Mucosa of descending colon (tissue), 3 donors: ENCODE results near the gene UNC80. TPM values are rescaled to one million over a fixed set of nuclear protein-coding genes. Genes with fewer than 3 reads are reported as not detected.

Experiments
- ATAC-seq: fragments of 200-7000 bp; cut with Tn5 transposase; one replicate; pipeline ENCODE4 v1.9.1; 2020; ENCODE audit warnings: mild to moderate bottlenecking, moderate library complexity
- DNase-seq, 3 donors: peaks; one replicate each; pipeline ENCODE4 v3.0.0-alpha.2; 2020
- H3K36me3 ChIP-seq: fragments of 200-600 bp; one replicate; pipeline ENCODE4 v1.8.0; 2021; ENCODE audit warnings: low read depth, mild to moderate bottlenecking
- H3K4me1 ChIP-seq: fragments of 200-600 bp; one replicate; pipeline ENCODE4 v1.8.0; 2021; ENCODE audit warnings: low read depth, mild to moderate bottlenecking
- H3K4me3 ChIP-seq: fragments of 200-600 bp; one replicate; pipeline ENCODE4 v1.8.0; 2021; ENCODE audit warnings: mild to moderate bottlenecking
- H3K9me3 ChIP-seq: fragments of 200-600 bp; one replicate; pipeline ENCODE4 v1.8.0; 2021; ENCODE audit warnings: mild to moderate bottlenecking
- CTCF ChIP-seq: fragments of 200-600 bp; IDR thresholded peaks from one replicate; pipeline ENCODE4 v1.8.0; 2022; ENCODE audit warnings: antibody characterized with exemption, mild to moderate bottlenecking
- intact Hi-C, 2 donors: fragments of 100-400 bp; cut with DNase I in 1 of 2; cut with micrococcal nuclease in 1 of 2; formaldehyde crosslinking; loops; one replicate each; pipeline versions ENCODE4 v1.11.0 to v1.11.1; 2022; cut with DNase I, micrococcal nuclease
- total RNA-seq, 3 donors: library from RNA; stranded (reverse); fragmentation: NEBNext Ultra II Directional in 2 of 3; extraction: Animal tissue kit (Norgen Biotek cat#: 25700) in 2 of 3; gene quantifications; one replicate each; pipeline versions ENCODE4 v1.2.1 to v1.2.4, GENCODE V29; 2021 to 2023
- donor health status: DM: no; HTN: no; CAD: no; lungs with moderate emphysema.
- donor health status: DM: no; HTN: no; CAD: no.
- donor health status: DM: no; HTN: yes; CAD: no.

Gene UNC80
- total RNA-seq, 3 donors from 2014 or later = 0.09 to 1.6 (median 0.12) TPM

GRCh38 chr2:210028178-210028577 lies 256.5 kb downstream of the UNC80 start:
- H3K9me3 ChIP-seq = no peaks in the 10 kb centered on the region
- H3K4me1 ChIP-seq = no peaks in the 10 kb centered on the region
- no peak overlapping the region for H3K4me3 ChIP-seq
- DNase-seq = no peak
- ATAC-seq = no peak
- no peaks in the 10 kb centered on the region for H3K36me3 ChIP-seq
- TF ChIP-seq CTCF = no peak
- intact Hi-C loops = no loop called here

DNA sequence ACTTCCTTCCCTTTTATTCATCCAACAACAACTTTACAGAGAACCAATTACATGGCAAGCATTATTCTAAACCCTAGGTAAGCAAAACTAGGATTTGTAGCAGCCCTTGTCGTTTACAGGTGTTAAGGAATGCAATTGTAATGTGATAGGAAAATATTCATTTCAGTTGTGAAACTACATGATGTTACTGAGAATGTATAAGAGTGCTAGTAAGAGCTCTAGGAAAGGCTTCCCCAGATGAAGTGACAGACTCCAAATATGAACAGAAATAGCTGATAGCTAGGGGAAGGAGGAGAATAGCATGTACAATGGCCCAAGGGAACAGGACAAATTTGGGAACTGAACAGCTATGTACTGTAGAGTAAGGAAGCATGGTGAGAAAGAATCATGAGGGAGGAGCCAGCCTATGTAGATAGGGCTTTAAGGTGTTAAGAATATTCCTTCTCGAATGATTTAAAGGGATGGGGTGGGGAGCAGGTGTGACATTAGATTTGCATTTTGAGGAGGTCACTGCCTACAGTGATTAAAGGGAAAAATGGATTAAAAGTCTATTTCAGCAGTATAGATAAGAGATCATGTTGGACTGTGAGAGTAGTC lies 262.6 kb downstream of the UNC80 start:
- Histone ChIP-seq H3K9me3 (no peaks in the 10 kb centered on the region), H3K4me3 (no peak overlapping the region), H3K36me3 (no peaks in the 10 kb centered on the region), H3K4me1 (no peaks in the 10 kb centered on the region)
- ATAC-seq (no peak), DNase-seq (no peak)
- intact Hi-C loops = no loop called here
- no peak for TF ChIP-seq CTCF

DNA sequence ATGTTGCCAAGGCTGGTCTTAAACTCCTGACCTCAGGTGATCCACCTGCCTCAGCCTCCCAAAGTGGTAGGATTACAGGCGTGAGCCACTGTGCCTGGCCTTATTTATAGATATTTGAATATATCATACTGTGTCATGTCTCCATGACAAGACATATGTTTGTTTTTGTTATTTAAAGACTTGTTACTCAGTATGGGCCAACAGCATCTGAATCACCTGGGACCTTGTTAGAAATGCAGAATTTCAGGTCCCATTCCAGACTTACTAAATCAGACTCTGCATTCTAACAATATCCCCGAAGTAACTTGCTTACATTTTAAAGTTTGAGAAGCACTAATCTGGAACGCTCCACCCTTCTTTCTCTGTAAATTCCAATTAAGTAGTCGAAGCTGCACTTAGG lies 264.0 kb downstream of the UNC80 start:
- ATAC-seq = no peak
- DNase-seq = no peak
- Histone ChIP-seq H3K36me3 (no peaks in the 10 kb centered on the region), H3K4me3 (no peak overlapping the region), H3K4me1 (no peaks in the 10 kb centered on the region), H3K9me3 (no peaks in the 10 kb centered on the region)
- TF ChIP-seq CTCF = no peak
- intact Hi-C loops = no loop called here

DNA sequence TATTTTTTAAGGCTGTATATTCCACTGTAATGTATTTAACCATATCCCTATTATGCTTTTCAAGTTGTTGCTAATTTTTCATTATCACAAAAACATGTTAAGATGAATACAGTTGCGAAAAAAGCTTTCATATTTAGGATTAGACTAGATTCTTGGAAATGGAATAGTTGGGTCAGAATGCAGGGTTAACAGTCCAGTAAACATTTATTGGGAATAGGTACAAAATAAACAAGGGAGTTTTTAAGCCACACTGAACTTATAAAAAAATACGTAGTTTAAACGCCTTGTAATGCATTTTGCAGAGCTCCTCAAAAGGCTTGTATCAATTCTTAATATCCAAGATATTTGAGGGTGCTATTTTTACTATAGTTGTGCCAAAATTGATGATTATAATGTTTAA lies 266.4 kb downstream of the UNC80 start:
- no peaks in the 10 kb centered on the region for H3K9me3 ChIP-seq
- H3K4me3 ChIP-seq = no peak overlapping the region
- no peaks in the 10 kb centered on the region for H3K36me3 ChIP-seq
- intact Hi-C loops = no loop called here
- ATAC-seq = no peak
- no peak for TF ChIP-seq CTCF
- H3K4me1 ChIP-seq = no peaks in the 10 kb centered on the region
- no peak for DNase-seq

GRCh38 chr2:210046851-210047500 lies 275.3 kb downstream of the UNC80 start:
- H3K4me3 ChIP-seq = no peak overlapping the region
- intact Hi-C loops = no loop called here
- TF ChIP-seq CTCF = no peak
- no peak for DNase-seq
- H3K4me1 ChIP-seq = no peaks in the 10 kb centered on the region
- H3K36me3 ChIP-seq = no peaks in the 10 kb centered on the region
- no peaks in the 10 kb centered on the region for H3K9me3 ChIP-seq
- no peak for ATAC-seq

Other genes starting within 250 kb of the UNC80 start
- gene RPE, start 230.8 kb downstream of the UNC80 start, total RNA-seq = 10 to 100 TPM; 41.0 to 47.5 (median 41.7) TPM